ENCODE results near the gene PEPD.

PEPD gene

DNA sequence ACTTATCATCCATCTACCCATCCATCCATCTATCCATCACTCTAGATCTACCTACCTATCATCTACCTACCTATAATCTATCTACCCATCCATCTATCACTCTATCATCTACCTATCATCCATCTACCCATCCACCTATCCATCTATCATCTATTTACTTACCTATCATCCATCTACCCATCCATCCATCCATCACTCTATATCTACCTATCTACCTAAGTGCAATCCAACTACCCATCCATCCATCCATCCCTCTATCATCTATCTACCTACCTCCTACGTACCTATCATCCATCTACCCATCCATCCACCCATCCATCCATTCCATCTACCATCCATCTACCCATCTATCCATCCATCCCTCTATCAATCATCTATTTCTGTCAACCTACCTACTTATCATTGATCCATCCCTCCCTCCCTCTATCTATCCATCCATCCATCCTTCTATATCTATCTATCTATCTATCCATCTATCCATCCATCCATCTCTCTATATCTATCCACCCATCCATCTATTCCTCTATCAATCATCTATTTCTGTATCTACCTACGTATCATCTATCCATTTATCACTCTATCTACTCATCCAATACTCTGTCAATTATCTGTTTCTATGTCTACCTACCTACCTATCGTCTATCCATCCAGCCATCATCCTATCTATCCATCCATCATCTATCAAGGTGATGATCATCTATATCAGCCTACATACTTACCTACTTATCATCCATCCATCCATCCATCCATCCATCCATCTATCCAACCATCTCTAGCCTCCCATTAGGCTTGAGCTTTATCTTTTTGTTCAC lies 99.0 kb downstream of the PEPD start:
- no peak for DNase-seq (ENCODE audit: low spot score)

DNA sequence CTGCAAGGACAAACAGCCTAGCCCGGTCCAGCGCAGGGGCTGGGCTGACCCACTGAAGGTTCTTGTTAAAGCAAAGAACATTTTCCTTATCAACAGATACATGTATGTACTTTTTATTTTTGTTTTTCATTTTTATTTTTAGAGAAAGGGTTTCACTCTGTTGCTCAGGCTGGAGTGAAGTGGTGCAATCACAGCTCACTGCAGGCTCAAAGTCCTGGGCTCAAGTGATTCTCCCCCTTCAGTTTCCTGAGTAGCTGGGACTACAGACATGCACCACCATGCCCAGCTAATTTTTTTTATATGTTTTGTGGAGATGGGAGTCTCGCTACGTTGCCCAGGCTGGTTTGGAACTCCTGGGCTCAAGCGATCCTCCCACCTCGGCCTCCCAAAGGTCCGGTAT lies 100.2 kb downstream of the PEPD start:
- DNase-seq (ENCODE audit: low spot score): no peak

DNA sequence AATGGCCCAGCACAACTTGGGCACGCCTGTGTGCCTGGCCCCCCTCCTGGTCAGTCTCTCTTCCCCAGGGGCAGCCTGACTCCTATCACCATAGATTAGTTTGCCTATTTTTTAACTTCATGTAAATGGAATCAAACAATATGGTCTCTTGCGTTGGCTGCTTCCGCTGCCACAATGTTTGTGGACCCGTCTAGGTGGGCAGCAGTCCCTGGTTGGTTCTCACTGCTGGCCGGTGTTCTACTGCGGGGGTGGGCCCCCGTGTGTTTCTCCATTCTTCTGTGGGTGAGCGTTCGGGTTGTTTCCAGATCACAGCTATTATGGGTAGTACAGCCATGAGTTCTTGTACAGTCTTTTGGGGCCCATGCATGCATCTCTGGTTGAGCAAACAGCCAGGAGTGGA lies 100.8 kb downstream of the PEPD start:
- no peak for DNase-seq (ENCODE audit: low spot score)

DNA sequence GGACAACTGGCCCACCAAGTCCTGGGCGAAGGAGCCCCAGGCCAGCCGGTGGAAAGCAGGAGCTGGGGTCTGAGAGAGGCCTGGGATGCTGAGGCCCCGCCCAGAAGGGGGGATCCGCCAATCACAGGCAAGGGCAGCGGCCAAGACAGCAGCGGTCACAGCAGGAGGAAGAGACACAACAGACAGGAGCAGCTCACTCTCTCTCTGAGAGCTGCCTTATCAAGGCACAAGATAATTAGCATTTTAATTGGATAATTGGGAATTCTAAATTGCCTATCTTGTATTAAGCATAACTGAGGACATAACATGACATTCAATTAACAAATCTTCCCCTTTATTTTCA lies 101.8 kb downstream of the PEPD start:
- DNase-seq (ENCODE audit: low spot score): no peak

DNA sequence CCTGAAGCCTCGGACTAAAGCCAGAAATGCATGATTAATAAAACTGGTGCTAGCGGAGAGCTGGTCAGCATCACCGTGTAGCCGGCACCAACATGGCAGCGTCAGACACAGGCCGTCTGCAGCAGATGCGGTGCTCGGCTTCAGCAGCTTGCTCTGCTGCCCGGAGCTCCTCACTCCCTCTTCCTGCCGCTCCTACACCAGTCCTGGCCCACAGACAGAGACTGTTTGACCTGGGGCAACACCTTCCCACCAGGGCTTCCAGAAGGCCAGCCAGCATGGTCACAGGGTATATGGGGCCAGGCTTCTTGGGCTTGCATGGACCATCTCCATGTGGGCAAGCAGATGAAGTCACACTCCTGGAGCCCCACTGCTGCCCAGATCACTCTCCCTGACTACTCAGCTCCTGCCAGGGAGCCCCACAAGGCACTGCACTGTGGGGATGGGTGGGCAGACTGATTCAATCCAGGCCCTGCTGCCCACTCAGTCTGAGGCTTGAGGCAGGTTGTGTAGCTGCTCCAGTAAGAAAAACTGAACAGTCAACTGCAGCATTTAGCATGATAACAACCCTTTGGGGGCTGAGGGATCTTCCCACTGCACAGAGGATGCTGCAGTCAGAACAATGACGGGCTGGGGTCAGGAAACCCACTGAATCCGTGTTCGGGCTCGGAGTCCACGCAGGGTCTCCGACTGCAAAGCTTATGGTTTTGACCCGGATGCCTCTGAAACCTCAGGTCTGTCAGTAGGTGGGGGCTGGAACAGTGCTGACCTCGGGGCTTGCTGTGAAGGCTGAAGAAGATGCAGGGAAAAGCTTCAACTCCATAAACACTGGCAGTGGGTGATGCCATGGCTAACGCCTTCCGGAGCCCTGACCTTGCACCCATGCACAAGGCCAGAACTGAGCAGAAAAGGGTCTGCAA lies 102.5 kb downstream of the PEPD start:
- no peak for DNase-seq (ENCODE audit: low spot score)

DNA sequence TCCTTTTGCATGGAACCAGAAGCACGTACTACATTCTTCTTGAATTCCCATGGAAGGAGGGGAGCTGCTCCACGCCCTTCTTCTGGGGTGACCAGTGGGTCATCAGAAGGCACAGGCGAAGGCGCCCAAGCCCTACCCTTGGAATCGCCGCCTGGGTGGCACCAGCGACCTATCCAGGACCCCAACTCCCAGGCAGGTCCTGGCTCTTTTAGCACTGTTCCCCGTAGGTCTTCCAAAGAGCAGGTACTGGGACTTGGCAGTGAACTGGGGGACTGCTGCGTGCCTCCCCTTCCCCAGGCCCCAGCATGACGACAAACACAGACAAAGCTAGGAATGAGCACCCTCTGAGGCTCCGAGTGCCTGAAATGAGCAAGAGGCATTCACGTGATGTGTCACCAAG lies 103.1 kb downstream of the PEPD start:
- DNase-seq (ENCODE audit: low spot score): no peak

DNA sequence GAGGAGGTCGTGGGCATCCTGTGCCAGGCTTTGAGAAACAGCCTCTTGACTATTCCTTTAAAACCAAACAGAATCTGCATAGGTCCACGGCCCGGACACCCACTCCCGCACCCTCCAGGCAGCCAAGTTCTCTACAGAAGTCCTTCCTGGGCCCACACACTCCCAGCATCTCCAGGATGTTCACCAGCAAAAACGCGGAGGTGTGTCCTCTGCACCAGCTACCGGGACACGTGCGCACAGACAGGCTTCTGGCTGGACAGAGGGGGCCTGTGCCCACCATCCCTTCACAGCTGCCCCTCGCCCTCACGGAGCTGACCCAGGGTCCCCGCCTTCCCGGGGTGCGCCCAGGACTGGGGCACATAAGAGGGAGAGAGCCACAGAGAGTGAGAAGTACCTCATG lies 103.8 kb downstream of the PEPD start:
- no peak for DNase-seq (ENCODE audit: low spot score)

DNA sequence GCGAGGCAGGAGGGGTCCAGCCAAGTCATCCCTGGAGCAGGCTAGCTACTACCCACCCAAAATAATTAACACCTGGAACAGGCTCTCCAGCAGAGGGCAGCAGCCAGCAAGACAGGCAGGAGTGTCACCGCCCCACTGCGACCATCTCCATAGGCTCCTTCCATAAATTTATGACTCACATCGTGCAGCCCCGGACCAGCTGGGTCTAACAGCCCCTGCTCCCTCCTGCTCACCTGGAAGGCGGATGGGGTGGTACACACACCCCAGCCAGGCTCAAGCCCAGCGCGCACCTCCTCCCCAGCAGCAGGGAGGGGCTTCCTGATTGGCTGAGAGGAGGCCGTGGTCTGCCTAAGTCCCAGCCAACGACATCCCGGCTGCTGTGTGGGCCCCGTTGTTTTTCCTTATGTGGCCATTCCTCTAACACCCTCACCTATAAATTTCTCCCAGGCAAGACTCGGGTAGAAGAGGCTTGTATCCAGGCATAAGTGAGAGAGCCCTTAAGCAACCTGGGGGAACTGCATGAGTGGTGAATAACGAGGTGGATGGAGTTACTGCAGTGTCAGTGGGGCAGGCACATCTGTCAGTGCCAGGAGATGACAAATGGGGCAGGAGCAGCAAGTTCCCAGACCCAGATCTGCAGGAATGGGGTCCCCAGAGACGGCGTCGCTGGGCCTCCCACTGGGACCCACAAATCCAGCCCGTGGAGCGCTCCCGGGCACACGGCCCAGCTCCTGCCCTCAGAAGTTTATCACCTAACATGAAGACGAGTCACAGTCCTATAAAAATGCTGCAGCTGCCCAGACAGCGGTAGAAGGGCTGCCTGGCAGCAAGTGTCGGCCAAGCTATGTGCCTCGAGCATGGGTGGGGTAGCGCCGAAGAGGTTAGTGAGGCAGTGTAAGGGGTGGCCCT lies 105.0 kb downstream of the PEPD start:
- DNase-seq (ENCODE audit: low spot score): peak; percentile 88

DNA sequence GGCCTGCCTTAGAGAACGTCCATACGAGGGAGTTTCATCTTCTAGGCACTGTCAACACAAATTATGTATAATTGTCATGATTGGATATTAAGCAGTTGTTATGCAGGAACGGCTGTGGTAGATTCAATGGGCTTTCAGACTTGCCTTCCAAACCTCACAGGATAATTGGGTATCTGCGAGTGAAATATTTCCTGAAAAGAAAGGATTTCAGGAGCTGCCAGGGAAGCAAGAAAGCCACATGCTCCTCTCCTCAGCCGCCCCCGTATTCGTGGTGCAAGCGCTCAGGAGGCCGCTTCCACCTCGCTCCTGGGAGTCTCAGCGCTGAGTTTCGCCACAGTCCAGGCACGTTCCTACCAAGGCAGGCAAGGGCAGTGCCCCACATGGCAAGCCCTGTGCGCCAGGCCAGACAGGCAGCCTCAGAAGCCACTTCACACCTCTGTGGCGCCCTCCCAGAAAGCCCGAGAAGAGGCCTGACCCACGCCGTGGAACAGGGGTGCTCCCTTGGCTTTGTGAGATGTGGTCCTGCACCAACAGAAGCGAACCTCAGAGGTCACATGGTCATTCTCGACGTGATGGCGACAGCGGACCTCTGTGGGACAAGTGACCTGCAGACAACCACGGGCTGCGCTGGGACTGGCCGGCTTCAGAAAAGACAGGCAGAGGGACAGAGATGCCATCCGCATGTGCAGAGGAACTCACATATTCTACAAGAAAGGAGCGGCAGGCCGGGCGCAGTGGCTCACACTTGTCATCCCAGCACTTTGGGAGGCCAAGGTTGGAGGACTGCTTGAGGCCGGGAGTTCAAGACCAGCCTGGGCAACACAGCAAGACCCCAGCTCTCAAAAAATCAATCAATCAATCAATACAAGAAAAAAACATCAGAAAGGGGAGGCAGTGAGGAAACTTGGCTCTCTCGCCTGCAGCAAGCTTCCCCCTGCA lies 106.7 kb downstream of the PEPD start:
- DNase-seq (ENCODE audit: low spot score): no peak

DNA sequence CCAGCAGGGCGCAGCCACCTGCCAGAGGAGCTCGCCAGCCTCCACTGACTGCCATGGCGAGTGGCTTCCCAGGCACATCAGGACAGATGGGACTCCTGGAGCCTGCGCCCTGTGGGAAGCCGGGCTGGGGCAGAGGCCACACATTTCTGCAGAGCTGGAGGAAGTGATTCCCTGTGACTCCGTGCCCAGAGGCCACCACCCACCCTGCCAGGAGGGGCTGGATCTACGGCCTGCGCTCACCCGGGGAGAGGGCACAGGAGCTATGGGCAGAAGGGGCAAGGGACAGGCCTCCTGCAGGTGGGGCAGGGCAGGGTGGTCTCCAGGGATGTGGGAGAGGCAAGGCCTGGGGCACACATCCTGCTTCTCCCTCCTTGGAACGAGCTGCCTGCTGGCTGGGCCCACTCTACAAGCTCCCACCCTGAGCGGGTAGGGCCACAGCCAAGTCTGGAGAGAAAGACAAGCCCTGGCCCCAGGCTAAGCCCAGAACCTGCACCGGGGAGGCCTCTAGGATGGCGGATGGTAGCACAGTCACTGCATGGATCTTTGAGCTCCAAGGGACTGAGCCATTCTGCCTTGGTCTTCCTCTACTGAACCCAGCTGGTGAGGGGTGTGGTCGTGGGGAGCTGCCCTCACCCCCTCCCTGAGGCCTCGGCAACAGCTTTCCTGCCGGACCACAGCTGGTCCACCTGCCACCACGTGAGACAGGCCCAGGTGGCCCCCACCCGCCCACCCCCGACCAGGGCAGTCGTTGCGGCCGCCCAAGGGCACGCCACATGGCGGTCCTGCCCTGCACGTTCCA lies 107.5 kb downstream of the PEPD start:
- no peak for DNase-seq (ENCODE audit: low spot score)

DNA sequence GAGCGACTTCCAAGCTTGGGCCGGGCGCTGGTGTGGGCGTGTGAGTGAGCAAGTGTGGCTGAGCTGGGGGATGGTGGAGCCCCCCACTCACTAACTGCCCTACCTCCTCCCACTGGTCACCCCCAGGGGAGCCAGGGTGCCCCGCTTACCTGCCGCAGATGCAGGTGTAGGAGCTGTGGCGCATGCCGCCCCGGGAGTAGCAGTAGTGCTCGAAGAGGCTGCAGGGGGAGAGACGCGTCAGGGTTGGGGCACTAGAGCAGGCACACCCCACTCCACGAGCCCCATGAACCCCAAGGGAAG lies 108.2 kb downstream of the PEPD start:
- no peak for DNase-seq (ENCODE audit: low spot score)

DNA sequence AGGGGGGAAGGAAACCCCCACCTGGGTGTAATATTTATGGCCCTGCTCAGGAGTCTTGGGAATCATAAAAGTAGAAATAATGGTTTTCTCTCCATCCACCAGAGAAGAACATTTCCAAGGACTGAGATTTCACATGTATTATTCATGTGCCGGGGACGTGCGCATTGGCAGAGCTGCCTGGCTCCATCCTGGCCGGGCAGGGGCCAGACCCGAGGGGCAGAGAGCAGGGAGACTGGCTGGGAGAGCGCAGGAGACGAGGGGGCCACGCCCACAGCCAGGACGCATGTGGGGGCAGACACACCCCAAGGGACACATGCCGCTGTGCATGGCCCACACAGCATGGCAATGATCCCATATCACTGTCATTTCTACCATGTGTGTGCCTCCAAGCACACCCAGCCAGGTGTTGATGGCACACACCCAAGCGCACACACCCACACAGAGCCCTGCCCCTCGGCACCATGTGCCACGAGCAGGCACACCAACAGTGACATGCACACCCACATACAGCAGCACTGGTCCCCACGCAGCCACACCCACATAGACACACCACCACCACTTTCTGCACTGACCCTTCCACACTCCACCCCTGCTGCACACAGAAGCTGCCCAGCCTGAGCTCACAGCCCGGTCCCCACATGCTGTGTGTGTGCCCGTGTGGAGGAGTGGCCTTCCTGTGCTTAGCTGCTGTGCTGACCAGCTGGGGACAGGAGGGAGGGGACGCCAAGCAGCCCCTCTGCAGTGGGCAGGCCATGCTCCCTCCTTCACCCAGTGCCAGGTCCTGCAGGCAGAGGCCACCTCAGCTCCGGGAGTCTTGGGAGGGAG lies 108.8 kb downstream of the PEPD start:
- no peak for DNase-seq (ENCODE audit: low spot score)

DNA sequence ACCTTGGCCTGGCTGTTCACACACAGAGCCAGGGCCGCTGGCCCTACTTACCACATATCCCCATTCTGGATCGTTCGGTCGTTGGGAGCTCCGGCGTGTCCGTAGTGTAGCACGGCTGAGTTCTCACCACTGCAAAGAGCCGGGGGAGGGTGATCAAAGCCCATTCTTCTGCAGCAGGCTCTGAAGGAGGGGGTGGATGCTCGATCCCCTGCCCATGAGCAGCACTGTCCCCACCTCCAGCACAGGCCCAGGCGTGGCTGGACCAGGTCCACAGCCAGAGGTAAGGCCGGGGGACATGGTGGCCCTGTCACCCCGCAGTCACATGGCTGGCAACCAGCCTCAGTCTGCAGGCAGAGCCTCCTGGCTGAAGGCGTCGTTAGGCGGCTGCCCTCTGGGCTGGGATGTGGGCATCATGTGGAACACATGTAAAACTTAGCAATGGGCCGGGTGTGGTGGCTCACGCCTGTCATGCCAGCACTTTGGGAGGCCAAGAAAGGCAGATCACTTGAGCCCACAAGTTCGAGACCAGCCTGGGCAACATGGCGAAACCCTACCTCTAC lies 109.9 kb downstream of the PEPD start:
- DNase-seq (ENCODE audit: low spot score): no peak

DNA sequence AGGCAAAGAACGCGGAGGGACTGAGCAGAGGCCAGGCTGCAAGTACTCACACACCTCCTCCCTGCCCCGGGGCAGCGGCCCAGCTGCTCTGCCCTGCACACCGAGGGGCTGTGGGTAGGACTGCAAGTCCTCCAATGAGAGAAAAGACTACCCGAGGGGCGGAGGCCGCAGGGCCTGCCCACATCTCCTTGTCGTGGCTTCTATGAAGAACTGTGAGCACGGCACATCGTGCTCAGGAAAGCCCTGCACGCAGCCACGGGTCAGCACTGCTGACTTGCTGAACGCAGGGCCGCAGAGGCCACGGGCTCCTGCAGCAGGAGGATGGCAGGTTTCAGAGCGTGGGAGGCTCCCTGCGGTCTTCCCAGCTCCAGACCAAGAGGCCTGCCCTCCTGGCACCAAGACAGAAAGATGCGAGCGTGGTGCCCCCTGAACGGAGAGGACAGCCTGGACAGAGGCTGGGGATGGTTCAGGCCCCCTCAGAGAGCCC lies 110.6 kb downstream of the PEPD start:
- DNase-seq (ENCODE audit: low spot score): no peak

DNA sequence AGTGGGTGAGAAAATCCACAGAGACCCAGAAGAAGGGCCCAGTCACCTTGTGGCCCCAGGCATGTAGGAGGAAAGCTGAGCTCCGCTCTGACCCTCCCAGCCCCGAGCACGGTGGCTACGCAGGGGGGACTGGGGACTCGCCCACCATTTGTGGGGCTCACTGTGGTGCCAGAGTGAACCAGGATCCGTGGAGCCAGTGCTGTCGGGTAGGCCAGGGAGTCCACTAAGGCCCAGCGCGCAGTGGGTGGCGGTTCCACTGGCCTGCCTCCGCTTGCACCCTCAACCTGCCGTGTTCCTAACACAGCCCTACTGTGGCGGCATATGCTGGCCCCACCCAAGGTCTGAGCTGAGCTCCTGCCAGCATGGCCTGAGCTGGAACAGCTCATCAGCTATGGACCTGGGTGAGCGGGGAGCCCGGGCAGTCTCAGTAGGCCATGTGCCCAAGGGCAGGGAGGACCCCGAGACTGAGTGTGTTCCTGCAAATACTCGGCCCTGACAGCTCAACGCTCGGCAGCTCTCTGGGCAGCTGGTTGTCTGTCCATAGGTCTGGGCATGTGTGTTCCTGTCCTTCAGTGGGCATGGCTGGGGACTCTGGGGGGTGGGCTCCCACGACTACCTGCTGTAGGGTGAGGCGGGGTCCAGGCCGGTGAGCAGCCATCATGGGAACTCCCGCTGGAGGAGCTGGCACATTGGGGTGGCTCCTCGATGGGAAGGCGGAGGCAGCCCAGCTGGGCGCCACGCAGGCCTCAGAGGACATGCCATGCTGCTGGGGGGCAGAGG lies 111.5 kb downstream of the PEPD start:
- DNase-seq (ENCODE audit: low spot score): no peak

DNA sequence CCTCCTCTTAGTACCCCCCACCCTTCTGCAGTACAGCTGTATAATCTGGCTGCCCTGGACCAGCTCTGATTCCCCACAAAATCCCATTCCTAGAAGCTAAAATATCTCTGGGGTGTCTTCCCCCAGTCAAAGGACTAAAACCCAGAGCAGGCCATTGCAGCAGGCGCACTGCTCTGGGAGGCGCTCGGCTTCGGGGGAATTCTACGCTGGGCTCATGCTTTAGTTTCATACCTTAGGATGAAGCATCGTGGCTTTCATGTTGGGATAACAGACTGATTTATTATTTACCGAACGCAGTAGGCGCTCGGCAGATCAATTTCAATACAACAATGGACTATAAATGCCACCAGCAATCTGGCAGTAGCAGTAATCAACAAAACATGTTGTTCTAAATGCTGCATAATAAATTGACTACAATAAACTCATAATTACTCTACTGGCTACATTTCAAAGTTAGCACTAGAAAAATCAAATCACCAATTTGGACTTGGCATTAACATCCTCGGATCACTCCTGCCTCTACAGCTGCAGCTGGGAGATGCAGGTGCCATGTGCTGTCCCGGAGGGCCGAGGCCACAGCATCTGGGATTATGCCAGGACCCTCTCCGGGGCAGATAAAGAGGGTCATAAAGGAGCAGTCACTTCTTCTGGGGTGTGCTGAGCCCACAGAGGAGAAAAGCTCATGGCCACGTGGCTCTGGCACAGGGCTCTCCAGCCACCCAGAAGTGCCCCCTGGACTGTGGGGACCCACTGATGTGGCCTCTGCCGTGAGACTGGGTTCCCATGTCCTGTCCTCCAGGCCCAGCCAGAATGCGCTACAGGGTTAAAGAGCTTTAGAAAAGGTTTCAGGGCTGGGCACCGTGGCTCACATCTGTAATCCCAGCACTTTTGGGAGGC lies 112.8 kb downstream of the PEPD start:
- DNase-seq (ENCODE audit: low spot score): no peak

DNA sequence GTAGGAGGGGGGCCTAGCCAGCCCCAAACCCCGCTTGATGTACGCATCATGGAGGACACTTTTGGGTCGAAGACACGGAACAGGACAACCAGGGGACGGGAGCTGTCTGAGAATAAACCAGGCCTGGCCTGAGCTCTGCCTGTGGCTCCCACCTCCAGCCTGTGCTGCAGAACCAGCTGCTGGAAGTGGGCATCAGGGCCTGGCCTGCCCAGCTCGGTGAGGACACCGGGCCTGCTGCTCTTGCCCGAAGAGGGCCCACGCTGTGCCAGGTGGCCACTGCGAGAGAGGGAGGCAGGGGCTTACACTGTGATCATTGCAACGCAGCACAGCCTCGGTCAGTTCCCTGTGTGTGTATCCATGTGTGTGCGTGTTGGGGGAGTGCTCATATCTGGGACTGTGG lies 113.5 kb downstream of the PEPD start:
- no peak for DNase-seq (ENCODE audit: low spot score)
